Measurements from ENCODE around the gene NDST1.

DNA sequence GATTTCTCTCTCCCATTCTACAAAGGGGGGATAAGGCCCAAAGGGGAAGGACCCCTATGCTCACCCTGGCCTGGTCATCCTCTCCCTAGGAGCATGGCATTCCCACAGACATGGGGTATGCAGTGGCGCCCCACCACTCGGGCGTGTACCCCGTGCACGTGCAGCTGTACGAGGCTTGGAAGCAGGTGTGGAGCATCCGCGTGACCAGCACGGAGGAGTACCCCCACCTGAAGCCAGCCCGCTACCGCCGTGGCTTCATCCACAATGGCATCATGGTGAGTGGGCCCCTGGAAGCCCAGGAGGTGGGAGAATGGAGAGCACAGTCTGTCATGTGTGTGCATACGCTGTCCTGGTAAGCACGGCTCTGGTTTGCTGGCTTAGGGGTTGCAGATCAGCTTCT is 27.7 kb downstream of the NDST1 start:
- TF ChIP-seq POLR2AphosphoS5 (IDR thresholded peaks at IDR 0.05; ENCODE audit: low read depth) (no peak), SPI1 (IDR thresholded peaks at IDR 0.05; ENCODE audit: borderline replicate concordance, low read depth) (no peak), GABPA (IDR thresholded peaks at IDR 0.05; ENCODE audit: low read depth) (no peak)
- TF ChIP-seq, protein P1, sequence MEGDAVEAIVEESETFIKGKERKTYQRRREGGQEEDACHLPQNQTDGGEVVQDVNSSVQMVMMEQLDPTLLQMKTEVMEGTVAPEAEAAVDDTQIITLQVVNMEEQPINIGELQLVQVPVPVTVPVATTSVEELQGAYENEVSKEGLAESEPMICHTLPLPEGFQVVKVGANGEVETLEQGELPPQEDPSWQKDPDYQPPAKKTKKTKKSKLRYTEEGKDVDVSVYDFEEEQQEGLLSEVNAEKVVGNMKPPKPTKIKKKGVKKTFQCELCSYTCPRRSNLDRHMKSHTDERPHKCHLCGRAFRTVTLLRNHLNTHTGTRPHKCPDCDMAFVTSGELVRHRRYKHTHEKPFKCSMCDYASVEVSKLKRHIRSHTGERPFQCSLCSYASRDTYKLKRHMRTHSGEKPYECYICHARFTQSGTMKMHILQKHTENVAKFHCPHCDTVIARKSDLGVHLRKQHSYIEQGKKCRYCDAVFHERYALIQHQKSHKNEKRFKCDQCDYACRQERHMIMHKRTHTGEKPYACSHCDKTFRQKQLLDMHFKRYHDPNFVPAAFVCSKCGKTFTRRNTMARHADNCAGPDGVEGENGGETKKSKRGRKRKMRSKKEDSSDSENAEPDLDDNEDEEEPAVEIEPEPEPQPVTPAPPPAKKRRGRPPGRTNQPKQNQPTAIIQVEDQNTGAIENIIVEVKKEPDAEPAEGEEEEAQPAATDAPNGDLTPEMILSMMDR (IDR thresholded peaks at IDR 0.05; ENCODE audit: insufficient read depth, low read length) = no peak
- TF ChIP-seq, protein P2, sequence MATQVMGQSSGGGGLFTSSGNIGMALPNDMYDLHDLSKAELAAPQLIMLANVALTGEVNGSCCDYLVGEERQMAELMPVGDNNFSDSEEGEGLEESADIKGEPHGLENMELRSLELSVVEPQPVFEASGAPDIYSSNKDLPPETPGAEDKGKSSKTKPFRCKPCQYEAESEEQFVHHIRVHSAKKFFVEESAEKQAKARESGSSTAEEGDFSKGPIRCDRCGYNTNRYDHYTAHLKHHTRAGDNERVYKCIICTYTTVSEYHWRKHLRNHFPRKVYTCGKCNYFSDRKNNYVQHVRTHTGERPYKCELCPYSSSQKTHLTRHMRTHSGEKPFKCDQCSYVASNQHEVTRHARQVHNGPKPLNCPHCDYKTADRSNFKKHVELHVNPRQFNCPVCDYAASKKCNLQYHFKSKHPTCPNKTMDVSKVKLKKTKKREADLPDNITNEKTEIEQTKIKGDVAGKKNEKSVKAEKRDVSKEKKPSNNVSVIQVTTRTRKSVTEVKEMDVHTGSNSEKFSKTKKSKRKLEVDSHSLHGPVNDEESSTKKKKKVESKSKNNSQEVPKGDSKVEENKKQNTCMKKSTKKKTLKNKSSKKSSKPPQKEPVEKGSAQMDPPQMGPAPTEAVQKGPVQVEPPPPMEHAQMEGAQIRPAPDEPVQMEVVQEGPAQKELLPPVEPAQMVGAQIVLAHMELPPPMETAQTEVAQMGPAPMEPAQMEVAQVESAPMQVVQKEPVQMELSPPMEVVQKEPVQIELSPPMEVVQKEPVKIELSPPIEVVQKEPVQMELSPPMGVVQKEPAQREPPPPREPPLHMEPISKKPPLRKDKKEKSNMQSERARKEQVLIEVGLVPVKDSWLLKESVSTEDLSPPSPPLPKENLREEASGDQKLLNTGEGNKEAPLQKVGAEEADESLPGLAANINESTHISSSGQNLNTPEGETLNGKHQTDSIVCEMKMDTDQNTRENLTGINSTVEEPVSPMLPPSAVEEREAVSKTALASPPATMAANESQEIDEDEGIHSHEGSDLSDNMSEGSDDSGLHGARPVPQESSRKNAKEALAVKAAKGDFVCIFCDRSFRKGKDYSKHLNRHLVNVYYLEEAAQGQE (IDR thresholded peaks at IDR 0.05; ENCODE audit: insufficient replicate concordance, low read depth) = no peak

Data from HL-60 (cell line).